NCI-H460 (cell line): ENCODE data around the gene VAV1. TPM values are rescaled to one million over a fixed set of nuclear protein-coding genes. Genes with fewer than 3 reads are reported as not detected.
"Not testable (repeated sequence)": the region's sequence is repeated elsewhere in the genome, so short reads cannot be mapped to it uniquely, and the experiment has no call there.

ENCODE experiments used
- DNase-seq: peaks from one replicate; pipeline ENCODE4 v3.0.0-alpha.2; 2016; ENCODE audit warnings: low read depth; ENCODE audit errors: extremely low read depth
- total RNA-seq: library from RNA; depleted of rRNA; stranded (reverse); fragments of >200 nt; shearing (Covaris generic); gene quantifications from 2 replicates; pipeline ENCODE4 v1.2.3, GENCODE V29; 2014

The VAV1 gene
- total RNA-seq, 1 experiment from 2014 or later = 1.2 TPM

GRCh38 chr19:6736169-6736916 lies 36.2 kb upstream of the VAV1 start:
- peak; percentile 74 for DNase-seq

GRCh38 chr19:6736917-6737283 lies 35.6 kb upstream of the VAV1 start:
- no peak for DNase-seq

GRCh38 chr19:6737284-6737872 lies 35.1 kb upstream of the VAV1 start, which contains the start of gene GPR108:
GPR108 (minus strand) TSS chr19:6737580; CDS start chr19:6737576, 4 bp downstream.
- DNase-seq = peak; percentile 99

GRCh38 chr19:6737873-6738786 lies 34.4 kb upstream of the VAV1 start:
- peak; percentile 85 for DNase-seq

- DNase-seq = peak; percentile 11
Measured at GRCh38 chr19:6738787-6739389, 33.6 kb upstream of the VAV1 start.

GRCh38 chr19:6739390-6739882 lies 33.1 kb upstream of the VAV1 start, which contains the start of gene TRIP10:
TRIP10 (plus strand) TSS chr19:6739680; CDS start chr19:6739762, 82 bp downstream.
- DNase-seq = peak; percentile 61

- DNase-seq = peak; percentile 7
Measured at GRCh38 chr19:6739883-6740588, 32.5 kb upstream of the VAV1 start.

- no peak for DNase-seq
Measured at GRCh38 chr19:6740589-6741343, 31.7 kb upstream of the VAV1 start.

- no peak for DNase-seq
Measured at GRCh38 chr19:6743066-6743465, 29.4 kb upstream of the VAV1 start.

GRCh38 chr19:6743714-6744380 lies 28.7 kb upstream of the VAV1 start:
- no peak for DNase-seq

- peak; percentile 74 for DNase-seq
Measured at GRCh38 chr19:6744381-6745301, 27.9 kb upstream of the VAV1 start.

GRCh38 chr19:6745965-6746364 lies 26.5 kb upstream of the VAV1 start:
- no peak for DNase-seq

- DNase-seq = not testable (repeated sequence)
Measured at GRCh38 chr19:6748543-6748942, 24.0 kb upstream of the VAV1 start.

GRCh38 chr19:6750062-6750461 lies 22.4 kb upstream of the VAV1 start:
- no peak for DNase-seq

- DNase-seq = no peak
Measured at GRCh38 chr19:6751189-6751588, 21.3 kb upstream of the VAV1 start.

GRCh38 chr19:6752256-6753177 lies 20.0 kb upstream of the VAV1 start:
- no peak for DNase-seq
